Activated CD4-positive, alpha-beta T cell treated with anti-CD3 and anti-CD28 coated beads for 1 hour (primary cell): ENCODE data around the gene ZSCAN1.

Experiments
- DNase-seq: peaks from one replicate; pipeline ENCODE4 v3.0.0-alpha.2; 2020

ZSCAN1 gene

GRCh38 chr19:58040751-58041525, 7.1 kb downstream of the ZSCAN1 start:
- DNase-seq = no peak

- no peak for DNase-seq
Measured at GRCh38 chr19:58042495-58043340, 8.9 kb downstream of the ZSCAN1 start.

- DNase-seq = no peak
Measured at GRCh38 chr19:58044391-58044790, 10.6 kb downstream of the ZSCAN1 start.

- DNase-seq = no peak
Measured at GRCh38 chr19:58044886-58045285, 11.1 kb downstream of the ZSCAN1 start.

GRCh38 chr19:58045411-58046050, 11.7 kb downstream of the ZSCAN1 start:
- no peak for DNase-seq

GRCh38 chr19:58046856-58047255, 13.0 kb downstream of the ZSCAN1 start:
- no peak for DNase-seq

- no peak for DNase-seq
Measured at GRCh38 chr19:58047672-58048071, 13.8 kb downstream of the ZSCAN1 start.

GRCh38 chr19:58052256-58052655, 18.4 kb downstream of the ZSCAN1 start:
- DNase-seq = no peak

GRCh38 chr19:58053480-58054156, 19.8 kb downstream of the ZSCAN1 start:
- no peak for DNase-seq

GRCh38 chr19:58054901-58055874, 21.4 kb downstream of the ZSCAN1 start:
- DNase-seq = no peak

- no peak for DNase-seq
Measured at GRCh38 chr19:58056261-58056660, 22.4 kb downstream of the ZSCAN1 start.

GRCh38 chr19:58056861-58057260, 23.0 kb downstream of the ZSCAN1 start:
- DNase-seq = no peak

GRCh38 chr19:58058467-58058866, 24.6 kb downstream of the ZSCAN1 start:
- DNase-seq = no peak

GRCh38 chr19:58059003-58059670, 25.3 kb downstream of the ZSCAN1 start, which contains the start of gene ZNF135:
Gene ZNF135 (plus strand): TSS chr19:58059282. CDS start chr19:58060003, 721 bp downstream.
- DNase-seq = peak; percentile 40

- no peak for DNase-seq
Measured at GRCh38 chr19:58059671-58060078, 25.9 kb downstream of the ZSCAN1 start.

- DNase-seq = no peak
Measured at GRCh38 chr19:58060231-58060630, 26.4 kb downstream of the ZSCAN1 start.

- DNase-seq = no peak
Measured at GRCh38 chr19:58063712-58064111, 29.9 kb downstream of the ZSCAN1 start.

GRCh38 chr19:58067240-58067912, 33.6 kb downstream of the ZSCAN1 start:
- no peak for DNase-seq

- DNase-seq = no peak
Measured at GRCh38 chr19:58079792-58080191, 46.0 kb downstream of the ZSCAN1 start.

- DNase-seq = no peak
Measured at GRCh38 chr19:58083021-58083420, 49.2 kb downstream of the ZSCAN1 start.
